HL-60 (cell line): ENCODE results near the gene COL13A1.

Experiments used
- CTCF ChIP-seq: IDR thresholded peaks from one replicate; pipeline ENCODE4 v1.5.1; 2011; ENCODE audit warnings: low read length, control low read depth, inconsistent platforms; ENCODE audit not compliant: insufficient read depth
- REST ChIP-seq: IDR thresholded peaks from 2 replicates; pipeline ENCODE4 v1.6.1; 2012; ENCODE audit warnings: low read depth; ENCODE audit not compliant: insufficient replicate concordance

- TF ChIP-seq CTCF (no peak), REST (no peak)
Measured at GRCh38 chr10:69761320-69761719, 40.4 kb upstream of the COL13A1 start.
